Stimulated activated CD4-positive, alpha-beta T cell treated with anti-CD3 and anti-CD28 coated beads, Interleukin-12 subunit alpha, Interleukin-12 subunit beta, amount 100 ng/mL, for 48 hours (primary cell): Measurements from ENCODE around the gene FA2H.

Experiments used
- DNase-seq, 3 donors: peaks; one replicate each; pipeline ENCODE4 v3.0.0-alpha.2; 2020; ENCODE audit warnings: low read depth in 2 of 3, low spot score in 1 of 3

Gene FA2H

DNA sequence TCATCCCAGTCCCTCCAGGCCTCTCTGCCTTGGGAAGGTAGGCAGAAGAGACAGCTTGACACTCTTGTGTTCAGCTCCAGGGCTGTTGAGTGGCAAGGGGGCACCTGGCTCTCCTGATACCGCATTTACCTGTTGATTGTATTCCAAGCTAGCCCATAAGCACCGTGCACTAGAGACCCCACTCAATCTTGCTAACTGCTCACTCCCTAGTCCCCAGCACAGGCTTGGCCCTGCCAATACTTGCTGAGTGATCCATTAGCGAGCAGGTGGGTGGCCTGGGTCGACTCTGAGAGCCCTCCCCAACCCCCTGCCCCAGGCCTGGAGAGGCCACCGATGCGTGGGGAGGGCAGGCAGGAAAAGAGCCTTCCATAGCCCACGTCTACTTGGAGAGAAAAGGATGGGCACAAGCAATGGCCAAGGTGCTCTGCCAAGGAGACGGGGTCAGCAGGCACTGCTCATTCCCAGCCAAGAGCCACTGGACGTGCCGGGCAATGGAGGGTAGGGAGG, 29.5 kb downstream of the FA2H start:
- DNase-seq = no peak

DNA sequence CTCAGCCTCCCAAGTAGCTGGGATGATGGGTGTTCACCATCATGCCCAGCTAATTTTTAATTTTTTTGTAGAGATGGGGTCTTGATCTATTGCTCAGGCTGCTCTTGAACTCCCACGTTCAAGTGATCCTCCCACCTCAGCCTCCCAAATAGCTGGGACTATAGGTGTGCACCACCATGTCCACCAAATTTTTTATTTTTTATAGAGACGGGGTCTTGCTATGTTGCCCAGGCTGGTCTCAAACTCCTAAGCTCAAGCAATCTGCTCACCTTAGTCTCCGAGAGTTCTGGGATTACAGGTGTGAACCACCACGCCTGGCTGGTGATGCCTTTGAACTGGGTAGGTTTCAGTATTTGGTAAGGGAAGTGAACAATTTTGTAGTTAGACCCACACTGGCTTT, 30.1 kb downstream of the FA2H start:
- no peak for DNase-seq

DNA sequence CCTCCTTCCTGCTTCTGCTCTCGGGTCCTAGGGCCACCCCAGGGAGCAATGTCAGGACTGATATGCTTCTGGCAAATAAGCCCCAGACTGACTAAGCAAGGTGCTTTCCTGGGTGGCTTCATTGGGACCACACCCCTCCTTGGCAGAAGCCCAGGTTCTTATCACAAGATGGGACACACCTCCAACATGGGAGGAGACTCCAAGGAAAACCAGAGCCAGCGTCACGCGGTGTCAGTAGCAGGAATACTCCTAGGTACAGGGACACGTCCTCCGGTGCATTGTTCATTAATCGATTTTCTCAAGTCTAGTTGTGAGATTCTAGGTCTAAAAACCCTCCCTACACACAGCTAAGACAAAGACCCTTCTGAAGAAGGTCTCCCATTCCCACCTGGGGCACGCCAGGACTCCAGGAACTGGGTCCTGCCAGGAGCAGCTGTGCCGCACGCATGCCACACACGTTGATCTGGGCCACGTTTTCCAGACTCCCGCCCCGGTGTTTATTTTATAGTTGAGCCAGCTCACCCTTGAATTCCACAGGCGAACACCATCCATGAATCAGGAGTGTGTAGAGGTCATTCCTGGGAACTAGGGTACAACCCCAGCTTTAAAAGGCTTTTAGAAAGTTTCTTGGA, 30.8 kb downstream of the FA2H start:
- no peak for DNase-seq

DNA sequence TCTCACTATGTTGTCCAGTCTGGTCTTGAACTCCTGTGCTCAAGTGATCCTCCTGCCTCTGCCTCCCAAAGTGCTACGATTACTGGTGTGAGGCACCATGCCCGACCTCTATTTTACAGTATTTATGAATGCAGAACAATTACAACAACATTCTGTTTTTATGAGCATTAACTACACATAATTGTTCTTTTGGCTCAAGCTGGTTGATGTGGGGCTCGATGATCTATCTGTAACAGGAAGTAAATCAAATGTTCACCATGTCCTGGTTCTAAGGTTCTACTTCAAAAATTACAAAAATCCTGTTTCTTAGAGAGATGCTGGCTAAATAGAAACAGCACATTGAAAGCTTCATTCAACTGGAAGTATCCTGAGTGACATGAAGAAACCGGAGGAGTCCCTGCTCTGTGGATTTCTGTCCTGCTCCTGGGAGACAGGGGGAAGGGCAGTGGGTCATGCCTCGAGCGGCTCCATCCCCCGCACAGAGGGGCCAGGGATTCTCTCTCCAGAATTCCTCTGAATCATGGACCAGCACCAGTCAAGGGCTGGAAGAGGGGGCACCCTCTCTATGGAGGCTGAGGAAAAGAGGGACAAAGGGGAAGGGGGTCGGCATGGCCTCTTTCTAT, 31.5 kb downstream of the FA2H start:
- DNase-seq = no peak

DNA sequence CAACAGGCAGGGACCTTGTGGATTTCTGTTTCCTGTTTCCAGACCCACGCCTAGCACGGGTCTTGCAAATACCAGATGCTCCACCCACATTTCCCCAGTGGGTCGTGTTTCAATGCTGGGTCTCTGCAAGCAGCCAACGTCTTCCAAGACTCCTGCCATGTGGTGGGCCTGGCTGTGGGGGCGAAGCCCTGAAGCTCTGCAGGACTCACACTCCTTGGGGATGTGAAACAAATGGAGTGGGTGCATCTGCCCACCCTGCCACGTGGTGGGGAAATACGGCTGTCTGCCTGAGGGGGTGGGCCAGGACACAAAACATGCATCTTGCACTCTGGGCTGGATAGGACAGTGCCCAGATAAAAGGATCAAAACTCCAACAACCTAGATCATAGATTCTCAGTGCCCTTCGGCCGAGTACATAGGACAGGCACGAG, 32.6 kb downstream of the FA2H start:
- no peak for DNase-seq

DNA sequence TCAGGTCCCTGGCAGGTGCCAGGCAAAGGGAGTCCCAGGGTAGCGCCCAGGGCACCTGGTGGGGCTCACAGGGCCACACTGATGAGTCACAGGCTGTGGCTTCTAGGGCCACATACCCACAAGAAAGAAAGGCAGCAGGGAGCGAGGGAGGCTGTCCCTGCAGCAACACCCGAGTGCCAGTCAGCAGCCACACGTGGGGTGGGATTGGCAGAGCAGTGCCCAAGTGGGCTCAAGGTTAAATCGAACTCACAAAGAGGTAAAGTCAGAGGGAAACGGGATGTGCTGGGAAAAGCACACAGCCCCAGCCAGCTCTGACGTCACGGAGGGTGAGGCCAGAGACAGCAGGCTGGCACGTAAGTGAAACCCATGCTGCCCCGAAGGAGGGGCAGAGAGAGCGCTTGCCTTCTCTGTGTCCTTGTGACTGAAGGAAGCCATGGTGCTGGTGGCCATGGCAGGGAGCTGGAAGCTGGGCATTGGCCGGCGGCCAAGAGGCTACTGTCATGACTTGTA, 33.8 kb downstream of the FA2H start:
- DNase-seq = no peak

DNA sequence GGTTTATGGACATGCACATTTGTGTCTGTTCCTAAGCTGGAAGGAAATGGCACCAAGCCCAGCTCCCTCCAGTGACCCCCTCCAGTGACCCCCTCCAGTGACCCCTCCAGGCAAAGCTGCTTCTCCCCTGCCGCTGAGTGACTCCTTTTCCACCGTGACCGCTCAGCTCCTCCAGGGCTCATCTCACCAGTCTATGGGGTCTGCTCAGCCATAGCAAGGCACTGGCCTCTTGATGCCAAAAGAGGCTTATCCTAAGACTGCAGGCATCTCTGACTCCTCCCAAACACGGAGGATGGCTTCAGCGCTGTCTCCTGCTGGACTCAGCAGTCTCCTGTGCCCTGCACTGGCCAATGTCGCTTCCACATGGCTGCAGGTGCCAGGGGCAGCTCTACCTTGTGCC, 35.3 kb downstream of the FA2H start:
- DNase-seq = no peak

DNA sequence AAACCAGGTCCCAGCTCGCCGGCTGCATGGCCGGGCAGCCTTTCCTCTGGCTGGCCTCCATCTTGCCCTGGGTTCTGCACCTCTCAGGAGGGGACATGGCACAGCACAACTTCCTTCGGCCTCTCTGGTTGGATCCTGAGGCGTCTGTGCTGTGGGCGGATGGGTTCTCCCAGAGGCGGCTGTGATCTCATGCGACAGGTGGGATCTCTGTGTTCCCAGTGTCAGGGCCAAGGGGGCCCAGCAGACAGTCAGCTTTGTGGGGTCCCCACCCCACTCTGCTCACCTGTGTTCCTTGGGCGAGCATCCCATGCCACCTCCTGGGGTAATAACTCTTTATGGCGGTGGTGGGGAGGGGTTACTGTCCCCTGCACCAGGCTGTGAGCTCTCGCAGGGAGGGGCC, 35.8 kb downstream of the FA2H start:
- no peak for DNase-seq

DNA sequence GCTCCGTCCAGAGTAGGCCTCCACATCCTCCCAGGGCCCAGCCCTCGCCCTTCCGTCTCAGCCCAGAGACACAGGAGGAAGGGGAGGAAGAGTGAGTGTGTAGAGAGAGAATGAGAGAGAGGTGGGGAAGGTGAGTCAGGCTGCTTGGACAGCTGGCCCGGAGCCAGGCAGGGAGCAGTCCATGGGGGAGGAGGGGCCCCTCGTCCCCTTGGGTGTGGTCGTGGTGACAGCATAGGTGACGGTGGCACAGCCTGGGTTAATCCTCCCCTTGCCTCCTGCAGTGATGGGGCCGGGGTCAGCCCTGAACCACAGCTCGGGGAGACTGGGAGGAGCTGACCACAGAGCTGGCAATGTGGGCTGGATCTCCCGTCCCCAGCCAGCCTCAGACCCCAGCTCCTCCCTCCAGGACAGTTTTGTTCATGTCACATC, 36.5 kb downstream of the FA2H start:
- DNase-seq = no peak

DNA sequence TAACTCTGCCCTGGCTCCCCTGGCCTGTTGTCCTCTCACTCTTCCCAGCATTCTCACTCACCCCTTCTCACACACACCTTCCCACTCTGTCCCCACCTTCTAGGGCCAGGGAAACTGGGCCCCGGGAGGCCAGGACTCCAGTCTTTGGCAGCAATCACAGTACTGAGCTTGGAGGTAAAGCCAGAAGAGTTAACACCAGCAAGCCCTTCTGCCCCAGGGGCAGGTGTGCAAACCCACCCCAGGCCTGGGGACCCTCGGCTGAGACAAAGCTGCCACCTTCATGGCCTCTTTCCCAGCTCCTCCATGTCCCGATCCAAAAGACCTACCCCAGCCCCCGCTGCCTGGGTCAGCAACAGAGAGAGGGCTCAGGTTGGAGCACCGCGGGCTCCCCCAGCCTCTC, 37.1 kb downstream of the FA2H start:
- DNase-seq = no peak

DNA sequence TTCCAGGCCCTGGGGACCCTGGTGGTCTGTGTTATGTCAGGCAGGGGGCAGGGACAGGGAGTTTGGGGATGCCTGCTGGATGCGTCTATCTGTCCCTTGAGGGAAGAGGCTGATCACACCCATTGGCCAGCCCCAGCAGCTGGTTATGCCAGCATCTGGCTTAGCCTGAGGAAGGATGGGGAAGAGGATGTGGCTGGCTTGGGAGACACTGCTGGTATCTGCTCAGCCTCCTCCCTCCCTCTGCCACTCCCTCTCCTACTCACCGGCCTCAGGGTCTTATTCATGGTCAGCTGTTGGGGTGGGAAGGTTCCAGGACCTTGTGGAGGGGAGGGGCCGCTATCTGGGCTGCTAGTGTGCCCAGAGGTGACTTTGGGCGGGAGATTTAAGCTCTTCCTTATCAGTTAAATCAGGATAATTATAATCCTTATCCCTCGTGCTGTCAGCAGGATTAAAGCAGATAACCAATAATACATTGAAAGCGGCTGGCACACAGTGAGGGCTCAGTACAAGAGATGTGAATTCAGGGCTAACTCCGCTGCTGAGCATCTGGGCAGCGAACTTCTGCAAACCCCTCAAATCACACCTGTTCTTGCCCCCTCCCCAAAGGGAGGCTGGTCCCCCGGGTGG, 38.0 kb downstream of the FA2H start:
- DNase-seq = no peak

DNA sequence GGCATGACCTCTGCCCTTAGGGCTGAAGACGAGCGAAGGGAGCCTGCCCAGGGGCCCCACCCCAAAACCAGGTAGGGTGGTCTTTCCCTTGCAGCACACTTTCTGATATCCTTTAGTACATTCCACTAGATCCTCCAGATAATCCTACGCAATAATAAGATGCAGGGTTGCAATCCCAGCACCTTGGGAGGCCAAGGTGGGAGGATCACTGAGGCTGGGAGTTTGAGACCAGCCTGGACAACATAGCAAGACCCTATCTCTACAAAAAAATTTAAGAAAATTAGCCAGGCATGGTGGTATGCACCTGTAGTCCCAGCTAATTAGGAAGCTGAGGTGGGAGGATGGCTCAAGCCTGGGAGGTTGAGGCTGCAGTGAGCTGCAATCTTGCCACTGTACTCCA, 39.1 kb downstream of the FA2H start:
- no peak for DNase-seq

DNA sequence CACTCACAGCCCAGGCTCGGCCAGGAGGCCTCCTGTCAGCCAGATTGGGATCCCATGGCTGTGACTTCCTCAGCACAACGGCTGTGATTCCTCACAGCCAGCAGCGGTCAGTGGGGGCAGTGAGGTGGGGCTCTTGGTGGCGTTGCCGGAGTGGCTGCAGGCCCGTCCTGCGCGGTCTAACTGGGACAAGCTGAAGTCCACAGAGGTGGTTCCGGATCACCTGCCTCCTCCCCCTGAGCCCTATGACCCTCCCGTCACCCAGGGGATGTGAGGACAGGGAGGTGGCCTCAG, 39.5 kb downstream of the FA2H start:
- DNase-seq = no peak

DNA sequence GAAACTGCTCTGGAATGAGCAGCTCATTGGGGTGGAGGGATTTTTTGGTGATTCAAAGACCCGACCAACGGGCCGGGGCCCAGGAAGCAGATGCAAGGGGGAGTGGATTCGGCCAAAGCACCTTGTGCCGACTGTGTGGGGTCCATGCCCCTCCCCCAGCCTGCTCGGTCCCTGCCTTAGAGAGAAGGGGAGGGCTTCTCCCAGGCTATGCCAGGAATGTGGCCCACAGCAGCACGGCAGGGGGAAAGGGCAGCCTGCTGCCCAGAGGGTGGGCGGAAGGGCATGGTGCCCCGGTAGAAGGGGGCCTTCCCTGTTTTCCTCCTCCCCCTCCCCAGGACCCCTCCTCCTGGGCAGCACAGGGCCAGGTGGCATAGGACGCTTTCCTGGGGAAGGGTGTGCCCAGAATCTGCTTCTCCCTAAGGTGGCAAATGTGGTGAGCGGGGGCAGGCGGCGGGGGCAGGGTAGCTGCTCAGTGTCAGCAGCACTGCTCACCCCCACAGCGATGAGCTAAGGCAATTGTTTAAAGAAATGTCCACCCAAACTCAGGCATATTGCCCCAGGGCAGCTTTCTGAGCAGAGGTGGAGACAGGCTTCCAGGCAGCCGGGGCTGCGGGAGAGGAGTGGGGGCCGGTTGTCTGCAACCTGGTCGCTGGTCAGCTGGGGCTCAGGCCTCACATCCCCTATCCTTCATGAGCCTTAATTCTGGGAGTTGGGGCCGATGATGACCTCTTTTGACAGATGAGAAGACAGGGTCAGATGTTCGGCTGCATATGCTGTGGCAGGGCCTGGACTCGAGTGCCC, 40.1 kb downstream of the FA2H start:
- DNase-seq = no peak

DNA sequence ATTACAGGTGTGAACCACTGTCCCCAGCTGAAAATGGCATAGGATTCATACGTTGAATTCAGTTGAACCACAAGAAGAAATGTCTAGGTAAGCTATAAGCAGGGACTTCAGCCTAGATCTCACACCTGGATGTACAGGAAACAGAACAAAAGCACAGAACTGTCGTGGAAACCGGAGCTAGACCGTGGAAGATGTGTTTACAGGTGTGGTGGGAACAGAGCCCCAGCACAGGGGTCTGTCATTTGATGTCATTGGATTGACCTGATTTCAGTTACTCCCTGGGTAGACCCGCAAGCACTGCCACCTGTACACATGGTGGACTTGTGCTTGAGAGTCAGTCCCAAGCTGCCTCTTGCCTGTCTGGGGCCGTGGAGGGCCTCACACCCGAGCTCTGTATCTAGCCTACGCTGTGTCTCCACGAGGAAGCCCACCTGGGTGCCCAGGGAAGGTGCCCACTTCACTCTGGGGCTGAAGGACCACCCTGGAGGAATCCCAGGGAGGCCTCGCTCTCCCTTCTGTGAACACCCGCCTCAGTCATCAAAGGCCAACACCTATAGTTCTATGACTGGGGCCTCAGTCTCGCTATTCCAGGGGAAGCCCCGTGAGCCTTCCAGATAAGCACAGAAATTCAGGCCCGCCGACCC, 41.8 kb downstream of the FA2H start:
- no peak for DNase-seq

DNA sequence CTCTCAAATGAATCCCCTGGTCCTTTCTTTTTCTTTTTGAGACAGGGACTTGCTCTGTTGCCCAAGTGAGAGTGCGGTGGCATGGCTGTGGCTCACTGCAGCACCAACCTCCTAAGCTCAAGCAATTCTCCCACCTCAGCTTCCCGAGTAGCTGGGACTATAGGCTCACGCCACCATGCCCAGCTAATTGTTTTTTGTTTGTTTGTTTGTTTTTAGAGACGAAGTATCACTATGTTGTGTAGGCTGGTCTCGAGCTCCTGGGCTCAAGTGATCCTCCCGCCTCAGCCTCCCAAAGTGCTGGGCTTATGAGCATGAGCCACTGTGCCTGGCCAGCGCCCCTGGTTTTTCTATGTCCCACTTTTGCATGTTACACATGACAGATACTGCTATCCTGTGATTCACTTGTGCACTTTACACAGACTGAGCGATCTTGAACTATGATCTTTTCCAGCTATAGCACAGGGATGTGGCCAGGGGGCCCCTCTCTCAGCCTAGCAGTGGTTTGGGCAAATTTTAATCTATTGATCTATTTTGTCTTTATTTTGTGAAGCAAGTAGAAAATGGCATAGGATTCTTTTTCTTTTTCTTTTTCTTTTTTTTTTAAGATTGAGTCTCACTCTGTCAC, 42.7 kb downstream of the FA2H start:
- DNase-seq = no peak

DNA sequence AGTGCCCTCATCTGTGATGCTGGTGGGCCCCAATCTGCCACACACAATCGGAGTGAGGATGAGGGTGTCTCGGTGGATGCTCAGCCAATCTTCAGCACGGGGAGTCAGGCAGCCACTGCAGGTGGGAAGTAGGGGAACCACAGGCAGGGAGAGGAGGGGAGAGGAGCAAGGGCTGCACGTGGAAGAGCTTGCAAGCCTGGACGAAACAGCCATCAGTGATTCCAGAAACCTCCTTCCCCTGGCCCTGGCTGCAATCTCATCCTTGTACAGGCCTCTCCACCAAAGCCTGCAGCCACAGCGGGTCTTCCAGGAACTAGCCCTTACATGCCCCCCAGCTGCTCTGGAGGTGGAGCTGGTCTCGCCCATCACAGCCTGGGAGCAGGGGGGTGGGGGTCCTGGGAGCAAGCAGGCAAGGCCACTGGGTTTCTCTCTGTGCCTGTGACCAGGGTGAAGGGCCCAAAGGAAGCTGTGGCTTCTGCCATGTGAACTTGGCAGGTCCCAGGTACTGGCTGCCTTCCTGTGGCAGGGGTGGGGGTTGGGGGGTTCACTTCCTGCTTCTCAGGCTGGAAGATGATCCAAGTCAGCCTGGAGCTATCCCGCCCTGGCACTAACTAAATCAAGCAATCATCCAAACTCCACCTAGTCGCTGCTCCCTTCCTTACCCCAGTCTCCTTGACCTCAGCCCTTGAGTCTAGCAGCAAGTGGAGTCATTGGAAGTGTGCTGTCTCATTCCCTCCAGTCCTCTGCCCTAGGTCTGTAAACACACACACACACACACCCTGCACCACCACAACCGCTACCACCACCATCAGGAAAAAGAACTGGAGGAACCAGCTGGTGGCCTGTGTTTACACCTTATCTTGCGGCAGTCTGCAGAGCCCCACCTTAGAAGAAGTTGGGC, 44.6 kb downstream of the FA2H start:
- DNase-seq = no peak

DNA sequence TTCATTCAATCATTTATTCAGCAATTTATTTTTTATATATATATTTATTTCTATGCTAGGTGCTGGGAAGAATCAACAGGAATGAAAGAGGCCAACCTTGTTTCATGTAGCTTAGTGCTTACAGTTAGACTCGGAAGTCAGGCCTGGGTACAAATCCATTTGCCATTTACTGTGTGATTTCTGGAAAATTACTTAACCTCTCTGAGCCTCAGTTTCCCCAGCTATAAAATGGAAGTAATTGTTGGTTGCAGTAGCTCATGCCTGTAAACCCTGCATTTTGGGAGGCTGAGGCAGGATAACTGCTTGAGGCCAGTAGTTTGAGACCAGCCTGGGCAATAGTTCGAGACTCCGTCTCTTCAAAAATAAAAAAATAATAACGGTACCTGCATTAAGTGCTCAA, 46.7 kb downstream of the FA2H start:
- DNase-seq = no peak

DNA sequence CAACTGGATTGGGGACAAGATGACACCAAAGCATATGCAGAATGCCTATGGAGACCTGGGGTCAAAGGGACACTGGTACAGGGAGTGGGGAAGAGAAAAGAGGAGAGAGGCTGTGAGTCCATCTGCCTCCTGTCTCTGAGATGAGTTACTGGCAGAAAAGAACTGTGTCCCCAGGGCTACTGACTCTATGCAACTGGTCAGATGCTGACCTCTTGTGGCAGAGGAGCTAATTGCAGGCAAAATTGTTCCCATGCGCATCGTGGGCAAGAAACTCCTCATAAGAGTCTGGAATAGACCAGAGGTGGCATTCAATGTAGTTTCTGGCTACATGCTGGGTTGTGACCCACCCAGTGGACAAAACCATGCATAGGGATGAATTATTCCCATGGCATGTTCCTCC, 47.9 kb downstream of the FA2H start:
- peak; percentile 12 to 58 (median 22) for DNase-seq
